HEK293 (cell line): ENCODE results near the gene ASTN2.

Source experiments
- CTCF ChIA-PET: fragments of 350-600 bp; formaldehyde crosslinking; extraction: SDS; loops from one replicate; lab custom pipeline; 2021; ENCODE audit warnings: antibody characterized with exemption; lab: Yijun Ruan, JAX
- POLR2A ChIA-PET: fragments of 300-600 bp; formaldehyde crosslinking; extraction: SDS; loops from one replicate; lab custom pipeline; 2020; ENCODE audit warnings: antibody characterized with exemption, inconsistent platforms; lab: Yijun Ruan, JAX
- H3K27ac ChIP-seq: fragments of 200-500 bp; sonication (Bioruptor generic); 2 replicates; pipeline ENCODE4 v1.5.1; 2014; ENCODE audit warnings: low read depth, low read length, control low read depth, inconsistent platforms; ENCODE audit errors: extremely low read depth
- H3K36me3 ChIP-seq, 2 experiments: fragments of 200-500 bp in 1 of 2; sonication (Bioruptor generic) in 1 of 2; 1 replicate in 1 of 2; 2 replicates in 1 of 2; pipeline ENCODE4 v1.5.1; 2014 to 2017; ENCODE audit warnings: inconsistent platforms in 2 of 2, low read length in 2 of 2; ENCODE audit not compliant: control insufficient read depth in 2 of 2, insufficient read depth in 1 of 2
- H3K4me1 ChIP-seq: fragments of 200-500 bp; sonication (Bioruptor generic); 2 replicates; pipeline ENCODE4 v1.5.1; 2014; ENCODE audit warnings: mild to moderate bottlenecking, low read length, inconsistent platforms; ENCODE audit not compliant: control insufficient read depth, insufficient read depth
- H3K4me3 ChIP-seq: 2 replicates; pipeline ENCODE4 v1.5.1; 2011; ENCODE audit warnings: low read depth, mild to moderate bottlenecking, control low read depth, low read length, moderate library complexity
- H3K9me3 ChIP-seq: fragments of 200-500 bp; sonication (Bioruptor generic); 2 replicates; pipeline ENCODE4 v1.5.1; 2014; ENCODE audit warnings: low read depth, low read length, inconsistent platforms; ENCODE audit not compliant: control insufficient read depth, insufficient read depth
- KLF10 ChIP-seq: fragments of 450-650 bp; IDR thresholded peaks from 2 replicates; pipeline ENCODE4 v1.5.1; 2018; ENCODE audit warnings: missing biosample characterization, mild to moderate bottlenecking, missing genetic modification characterization
- SP2 ChIP-seq: fragments of 450-650 bp; formaldehyde crosslinking; IDR thresholded peaks from 2 replicates; pipeline ENCODE4 v1.5.1; 2016; ENCODE audit warnings: missing biosample characterization, missing genetic modification characterization
- SP3 ChIP-seq: fragments of 450-650 bp; formaldehyde crosslinking; IDR thresholded peaks from 2 replicates; pipeline ENCODE4 v1.5.1; 2016; ENCODE audit warnings: missing biosample characterization, missing genetic modification characterization
- ZBTB20 ChIP-seq: fragments of 450-650 bp; formaldehyde crosslinking; IDR thresholded peaks from 2 replicates; pipeline ENCODE4 v1.5.1; 2016; ENCODE audit warnings: missing biosample characterization, missing genetic modification characterization
- ZFHX2 ChIP-seq: fragments of 450-650 bp; formaldehyde crosslinking; conservative IDR thresholded peaks from 2 replicates; pipeline ENCODE4 v1.5.1; 2016; ENCODE audit warnings: missing biosample characterization, missing genetic modification characterization
- ZNF114 ChIP-seq: fragments of 450-650 bp; formaldehyde crosslinking; IDR thresholded peaks from 2 replicates; pipeline ENCODE4 v1.5.0; 2017; ENCODE audit warnings: missing biosample characterization, missing genetic modification characterization
- ZNF140 ChIP-seq: fragments of 450-650 bp; formaldehyde crosslinking; IDR thresholded peaks from 2 replicates; pipeline ENCODE4 v1.5.1; 2016; ENCODE audit warnings: missing biosample characterization, missing genetic modification characterization
- ZNF19 ChIP-seq: fragments of 450-650 bp; formaldehyde crosslinking; IDR thresholded peaks from 2 replicates; pipeline ENCODE4; 2016; ENCODE audit warnings: missing biosample characterization, missing genetic modification characterization, low read depth
- ZNF202 ChIP-seq: fragments of 450-650 bp; formaldehyde crosslinking; IDR thresholded peaks from 2 replicates; pipeline ENCODE4 v1.5.1; 2016; ENCODE audit warnings: missing biosample characterization, missing genetic modification characterization, borderline replicate concordance
- ZNF292 ChIP-seq: fragments of 450-650 bp; formaldehyde crosslinking; IDR thresholded peaks from 2 replicates; pipeline ENCODE4 v1.5.1; 2016; ENCODE audit warnings: low read depth, missing biosample characterization, missing genetic modification characterization, borderline replicate concordance
- ZNF302 ChIP-seq: fragments of 450-650 bp; formaldehyde crosslinking; IDR thresholded peaks from 2 replicates; pipeline ENCODE4 v1.5.1; 2016; ENCODE audit warnings: missing biosample characterization, missing genetic modification characterization, low read depth
- ZNF426 ChIP-seq: fragments of 450-650 bp; formaldehyde crosslinking; IDR thresholded peaks from 2 replicates; pipeline ENCODE4 v1.5.1; 2017; ENCODE audit warnings: missing biosample characterization, missing genetic modification characterization, mild to moderate bottlenecking, inconsistent platforms, moderate library complexity
- ZNF510 ChIP-seq: fragments of 450-650 bp; formaldehyde crosslinking; IDR thresholded peaks from 2 replicates; pipeline ENCODE4 v1.5.1; 2018; ENCODE audit warnings: mild to moderate bottlenecking, missing genetic modification characterization, missing biosample characterization; ENCODE audit not compliant: insufficient replicate concordance
- ZNF555 ChIP-seq: fragments of 450-650 bp; formaldehyde crosslinking; conservative IDR thresholded peaks from 2 replicates; pipeline ENCODE4 v1.5.1; 2017; ENCODE audit warnings: missing biosample characterization, mild to moderate bottlenecking, missing genetic modification characterization, inconsistent platforms
- ZNF585B ChIP-seq: fragments of 450-650 bp; formaldehyde crosslinking; IDR thresholded peaks from 2 replicates; pipeline ENCODE4 v1.5.1; 2016; ENCODE audit warnings: missing biosample characterization, missing genetic modification characterization
- ZNF701 ChIP-seq: fragments of 450-650 bp; formaldehyde crosslinking; IDR thresholded peaks from 2 replicates; pipeline ENCODE4 v1.5.1; 2016; ENCODE audit warnings: missing biosample characterization, missing genetic modification characterization
- ZNF76 ChIP-seq: fragments of 450-650 bp; formaldehyde crosslinking; IDR thresholded peaks from 2 replicates; pipeline ENCODE4; 2016; ENCODE audit warnings: low read depth, missing biosample characterization, missing genetic modification characterization, borderline replicate concordance
- ZNF777 ChIP-seq: fragments of 450-650 bp; formaldehyde crosslinking; IDR thresholded peaks from 2 replicates; pipeline ENCODE4 v1.5.1; 2017; ENCODE audit warnings: missing biosample characterization, missing genetic modification characterization, borderline replicate concordance
- ZNF785 ChIP-seq: fragments of 450-650 bp; formaldehyde crosslinking; IDR thresholded peaks from 2 replicates; pipeline ENCODE4 v1.5.1; 2016; ENCODE audit warnings: missing biosample characterization, missing genetic modification characterization
- TF ChIP-seq, protein P1 (sequence below): fragments of 450-650 bp; formaldehyde crosslinking; IDR thresholded peaks from 2 replicates; pipeline ENCODE4 v1.5.1; 2016; ENCODE audit warnings: missing biosample characterization, missing genetic modification characterization
- TF ChIP-seq, protein P2 (sequence below): fragments of 450-650 bp; formaldehyde crosslinking; IDR thresholded peaks from 2 replicates; pipeline ENCODE4 v1.5.1; 2016; ENCODE audit warnings: missing biosample characterization, missing genetic modification characterization
- TF ChIP-seq, protein P3 (sequence below): fragments of 450-650 bp; formaldehyde crosslinking; IDR thresholded peaks from 2 replicates; pipeline ENCODE4 v1.5.1; 2016; ENCODE audit warnings: missing biosample characterization, missing genetic modification characterization, borderline replicate concordance

Gene ASTN2

DNA sequence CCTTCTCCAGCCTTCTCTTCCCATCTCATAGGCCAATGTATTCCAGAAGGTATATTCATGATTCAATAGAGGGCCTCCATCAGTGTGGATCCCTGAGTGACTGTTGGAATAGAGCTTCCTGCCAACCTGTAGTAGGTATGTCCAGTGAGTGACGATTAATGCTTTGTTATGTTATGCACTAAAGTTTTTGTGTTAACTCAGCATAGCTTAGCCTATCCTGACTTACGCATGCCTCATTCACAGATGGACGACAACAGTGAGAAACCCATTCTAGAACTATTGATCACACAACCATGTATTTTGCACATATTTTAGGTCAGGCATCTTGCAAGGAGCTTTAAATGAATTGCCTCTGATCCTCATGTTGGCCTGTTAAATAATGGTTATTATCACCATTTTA is 953.2 kb downstream of the ASTN2 start:
- Histone ChIP-seq H3K4me3 (no peak overlapping the region), H3K27ac (no peak overlapping the region), H3K4me1 (no peaks in the 10 kb centered on the region), H3K9me3 (no peaks in the 10 kb centered on the region), H3K36me3 (no peaks in the 10 kb centered on the region)
- ChIA-PET CTCF (interaction anchor here (1.3 kb wide), 1 partner anchor 34 kb away, joined by 3 read pairs; no protein-coding TSS in a partner anchor), POLR2A (no interaction called here)
- TF ChIP-seq ZNF777 (tag by site-specific recombination) = no peak

DNA sequence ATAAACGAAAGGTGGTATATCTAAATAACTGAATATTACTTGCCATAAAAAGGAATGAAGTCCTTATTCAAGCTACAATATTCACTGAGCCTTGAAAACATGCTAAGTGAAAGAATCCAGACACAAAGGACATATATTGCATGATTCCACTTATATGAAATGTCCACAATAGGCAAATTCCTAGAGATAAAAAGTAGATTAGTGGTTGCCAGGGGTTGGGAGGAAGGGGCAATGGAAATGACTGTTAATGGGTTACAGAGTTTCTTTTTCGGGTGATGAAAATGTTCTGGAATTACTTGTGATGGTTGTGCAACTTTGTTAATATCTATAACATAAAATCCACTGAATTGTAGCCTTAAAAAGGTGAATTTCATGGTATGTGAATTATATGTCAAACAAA is 954.8 kb downstream of the ASTN2 start:
- Histone ChIP-seq H3K36me3 (no peaks in the 10 kb centered on the region), H3K4me1 (no peaks in the 10 kb centered on the region), H3K9me3 (no peaks in the 10 kb centered on the region), H3K27ac (no peak overlapping the region), H3K4me3 (no peak overlapping the region)
- ChIA-PET CTCF (interaction anchor here (0.7 kb wide), 1 partner anchor 209 kb away, joined by 3 read pairs; no protein-coding TSS in a partner anchor), POLR2A (no interaction called here)
- TF ChIP-seq ZNF76 (tag by site-specific recombination) = no peak
- no peak for TF ChIP-seq ZNF19 (tag by site-specific recombination)
- TF ChIP-seq ZNF785 = no peak
- TF ChIP-seq ZNF202 (tag by site-specific recombination) = no peak
- TF ChIP-seq ZNF701 = no peak
- TF ChIP-seq SP2 (tag by site-specific recombination) = no peak
- no peak for TF ChIP-seq ZNF426
- TF ChIP-seq ZNF114 (tag by site-specific recombination) = no peak
- TF ChIP-seq ZNF302 (tag by site-specific recombination) = no peak
- TF ChIP-seq, protein P1, sequence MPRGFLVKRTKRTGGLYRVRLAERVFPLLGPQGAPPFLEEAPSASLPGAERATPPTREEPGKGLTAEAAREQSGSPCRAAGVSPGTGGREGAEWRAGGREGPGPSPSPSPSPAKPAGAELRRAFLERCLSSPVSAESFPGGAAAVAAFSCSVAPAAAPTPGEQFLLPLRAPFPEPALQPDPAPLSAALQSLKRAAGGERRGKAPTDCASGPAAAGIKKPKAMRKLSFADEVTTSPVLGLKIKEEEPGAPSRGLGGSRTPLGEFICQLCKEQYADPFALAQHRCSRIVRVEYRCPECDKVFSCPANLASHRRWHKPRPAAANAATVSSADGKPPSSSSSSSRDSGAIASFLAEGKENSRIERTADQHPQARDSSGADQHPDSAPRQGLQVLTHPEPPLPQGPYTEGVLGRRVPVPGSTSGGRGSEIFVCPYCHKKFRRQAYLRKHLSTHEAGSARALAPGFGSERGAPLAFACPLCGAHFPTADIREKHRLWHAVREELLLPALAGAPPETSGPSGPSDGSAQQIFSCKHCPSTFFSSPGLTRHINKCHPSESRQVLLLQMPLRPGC (tag by site-specific recombination) = no peak
- TF ChIP-seq, protein P2, sequence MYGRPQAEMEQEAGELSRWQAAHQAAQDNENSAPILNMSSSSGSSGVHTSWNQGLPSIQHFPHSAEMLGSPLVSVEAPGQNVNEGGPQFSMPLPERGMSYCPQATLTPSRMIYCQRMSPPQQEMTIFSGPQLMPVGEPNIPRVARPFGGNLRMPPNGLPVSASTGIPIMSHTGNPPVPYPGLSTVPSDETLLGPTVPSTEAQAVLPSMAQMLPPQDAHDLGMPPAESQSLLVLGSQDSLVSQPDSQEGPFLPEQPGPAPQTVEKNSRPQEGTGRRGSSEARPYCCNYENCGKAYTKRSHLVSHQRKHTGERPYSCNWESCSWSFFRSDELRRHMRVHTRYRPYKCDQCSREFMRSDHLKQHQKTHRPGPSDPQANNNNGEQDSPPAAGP = no peak
- no peak for TF ChIP-seq ZNF555 (tag by site-specific recombination)
- no peak for TF ChIP-seq ZNF510 (tag by site-specific recombination)

DNA sequence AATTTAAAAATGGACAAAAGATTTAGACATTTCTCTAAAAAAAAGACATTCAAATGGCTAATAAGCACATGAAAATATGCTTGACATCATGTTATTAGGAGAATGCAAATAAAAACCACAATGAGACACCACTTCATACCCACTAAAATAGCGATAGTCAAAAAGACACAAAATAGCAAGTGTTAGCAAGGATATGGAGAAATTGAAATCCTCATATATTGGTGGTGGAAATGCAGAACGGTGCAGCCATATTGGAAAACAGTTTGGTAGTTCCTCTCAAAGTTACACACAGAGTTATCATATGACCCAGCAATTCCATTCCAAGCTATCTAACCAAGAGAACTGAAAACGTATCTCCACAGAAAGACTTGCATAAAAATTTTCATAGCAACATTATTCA is 955.3 kb downstream of the ASTN2 start:
- no peaks in the 10 kb centered on the region for H3K4me1 ChIP-seq
- no peak overlapping the region for H3K27ac ChIP-seq
- POLR2A ChIA-PET = no interaction called here
- no peak overlapping the region for H3K4me3 ChIP-seq
- CTCF ChIA-PET = interaction anchor here (0.7 kb wide), 1 partner anchor 209 kb away, joined by 3 read pairs; no protein-coding TSS in a partner anchor
- H3K36me3 ChIP-seq = no peaks in the 10 kb centered on the region
- H3K9me3 ChIP-seq = no peaks in the 10 kb centered on the region
- TF ChIP-seq ZNF140 (tag by site-specific recombination) (no peak), ZNF292 (tag by site-specific recombination) (no peak), ZBTB20 (tag by site-specific recombination) (no peak), ZFHX2 (tag by site-specific recombination) (no peak), ZNF585B (tag by site-specific recombination) (no peak), ZNF202 (tag by site-specific recombination) (no peak), SP3 (no peak), KLF10 (tag by site-specific recombination) (no peak), ZNF302 (tag by site-specific recombination) (no peak)
- TF ChIP-seq, protein P3, sequence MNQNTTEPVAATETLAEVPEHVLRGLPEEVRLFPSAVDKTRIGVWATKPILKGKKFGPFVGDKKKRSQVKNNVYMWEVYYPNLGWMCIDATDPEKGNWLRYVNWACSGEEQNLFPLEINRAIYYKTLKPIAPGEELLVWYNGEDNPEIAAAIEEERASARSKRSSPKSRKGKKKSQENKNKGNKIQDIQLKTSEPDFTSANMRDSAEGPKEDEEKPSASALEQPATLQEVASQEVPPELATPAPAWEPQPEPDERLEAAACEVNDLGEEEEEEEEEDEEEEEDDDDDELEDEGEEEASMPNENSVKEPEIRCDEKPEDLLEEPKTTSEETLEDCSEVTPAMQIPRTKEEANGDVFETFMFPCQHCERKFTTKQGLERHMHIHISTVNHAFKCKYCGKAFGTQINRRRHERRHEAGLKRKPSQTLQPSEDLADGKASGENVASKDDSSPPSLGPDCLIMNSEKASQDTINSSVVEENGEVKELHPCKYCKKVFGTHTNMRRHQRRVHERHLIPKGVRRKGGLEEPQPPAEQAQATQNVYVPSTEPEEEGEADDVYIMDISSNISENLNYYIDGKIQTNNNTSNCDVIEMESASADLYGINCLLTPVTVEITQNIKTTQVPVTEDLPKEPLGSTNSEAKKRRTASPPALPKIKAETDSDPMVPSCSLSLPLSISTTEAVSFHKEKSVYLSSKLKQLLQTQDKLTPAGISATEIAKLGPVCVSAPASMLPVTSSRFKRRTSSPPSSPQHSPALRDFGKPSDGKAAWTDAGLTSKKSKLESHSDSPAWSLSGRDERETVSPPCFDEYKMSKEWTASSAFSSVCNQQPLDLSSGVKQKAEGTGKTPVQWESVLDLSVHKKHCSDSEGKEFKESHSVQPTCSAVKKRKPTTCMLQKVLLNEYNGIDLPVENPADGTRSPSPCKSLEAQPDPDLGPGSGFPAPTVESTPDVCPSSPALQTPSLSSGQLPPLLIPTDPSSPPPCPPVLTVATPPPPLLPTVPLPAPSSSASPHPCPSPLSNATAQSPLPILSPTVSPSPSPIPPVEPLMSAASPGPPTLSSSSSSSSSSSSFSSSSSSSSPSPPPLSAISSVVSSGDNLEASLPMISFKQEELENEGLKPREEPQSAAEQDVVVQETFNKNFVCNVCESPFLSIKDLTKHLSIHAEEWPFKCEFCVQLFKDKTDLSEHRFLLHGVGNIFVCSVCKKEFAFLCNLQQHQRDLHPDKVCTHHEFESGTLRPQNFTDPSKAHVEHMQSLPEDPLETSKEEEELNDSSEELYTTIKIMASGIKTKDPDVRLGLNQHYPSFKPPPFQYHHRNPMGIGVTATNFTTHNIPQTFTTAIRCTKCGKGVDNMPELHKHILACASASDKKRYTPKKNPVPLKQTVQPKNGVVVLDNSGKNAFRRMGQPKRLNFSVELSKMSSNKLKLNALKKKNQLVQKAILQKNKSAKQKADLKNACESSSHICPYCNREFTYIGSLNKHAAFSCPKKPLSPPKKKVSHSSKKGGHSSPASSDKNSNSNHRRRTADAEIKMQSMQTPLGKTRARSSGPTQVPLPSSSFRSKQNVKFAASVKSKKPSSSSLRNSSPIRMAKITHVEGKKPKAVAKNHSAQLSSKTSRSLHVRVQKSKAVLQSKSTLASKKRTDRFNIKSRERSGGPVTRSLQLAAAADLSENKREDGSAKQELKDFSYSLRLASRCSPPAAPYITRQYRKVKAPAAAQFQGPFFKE = no peak
- TF ChIP-seq, protein P2 = no peak
